ENCODE results near the gene ZMYND8.

DNA sequence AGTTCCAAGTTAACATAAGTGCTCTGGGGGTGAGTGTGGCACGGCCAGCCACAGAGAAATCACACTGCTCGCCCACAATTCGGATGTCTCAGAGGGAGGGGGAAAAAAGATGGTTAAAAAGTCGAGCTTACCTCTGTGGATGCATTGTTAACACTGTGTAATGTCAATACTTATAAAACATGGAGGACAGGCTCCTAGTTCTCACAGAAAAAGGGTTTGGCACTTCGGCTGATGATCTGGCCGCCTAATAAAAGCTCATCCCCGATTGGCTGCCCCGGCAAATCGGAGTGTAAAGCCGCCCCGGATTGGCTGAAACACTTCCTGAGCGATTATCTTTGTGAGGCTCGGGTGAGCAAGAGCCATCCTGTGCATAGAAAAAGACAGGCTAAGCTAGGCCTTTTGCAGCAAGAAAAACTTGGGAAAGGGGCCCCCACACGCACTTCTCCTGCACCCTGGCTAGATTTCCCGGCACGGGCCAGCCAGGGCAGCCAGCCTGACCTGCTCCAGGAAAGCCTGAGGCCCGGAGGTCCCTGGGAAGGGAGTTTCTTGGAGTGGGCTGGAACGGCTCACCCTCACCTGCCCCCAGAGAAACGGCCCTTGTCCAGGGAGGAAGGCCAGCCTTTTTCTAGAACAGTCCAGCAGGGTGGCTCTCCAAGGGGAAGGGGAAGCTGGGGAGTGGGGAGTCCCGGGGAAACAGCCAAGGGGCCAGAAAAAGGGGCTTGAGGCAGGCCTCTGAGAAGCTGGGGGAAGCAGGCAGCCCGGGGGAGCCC, at the start of gene ZMYND8:
- TF ChIP-seq, protein P1, sequence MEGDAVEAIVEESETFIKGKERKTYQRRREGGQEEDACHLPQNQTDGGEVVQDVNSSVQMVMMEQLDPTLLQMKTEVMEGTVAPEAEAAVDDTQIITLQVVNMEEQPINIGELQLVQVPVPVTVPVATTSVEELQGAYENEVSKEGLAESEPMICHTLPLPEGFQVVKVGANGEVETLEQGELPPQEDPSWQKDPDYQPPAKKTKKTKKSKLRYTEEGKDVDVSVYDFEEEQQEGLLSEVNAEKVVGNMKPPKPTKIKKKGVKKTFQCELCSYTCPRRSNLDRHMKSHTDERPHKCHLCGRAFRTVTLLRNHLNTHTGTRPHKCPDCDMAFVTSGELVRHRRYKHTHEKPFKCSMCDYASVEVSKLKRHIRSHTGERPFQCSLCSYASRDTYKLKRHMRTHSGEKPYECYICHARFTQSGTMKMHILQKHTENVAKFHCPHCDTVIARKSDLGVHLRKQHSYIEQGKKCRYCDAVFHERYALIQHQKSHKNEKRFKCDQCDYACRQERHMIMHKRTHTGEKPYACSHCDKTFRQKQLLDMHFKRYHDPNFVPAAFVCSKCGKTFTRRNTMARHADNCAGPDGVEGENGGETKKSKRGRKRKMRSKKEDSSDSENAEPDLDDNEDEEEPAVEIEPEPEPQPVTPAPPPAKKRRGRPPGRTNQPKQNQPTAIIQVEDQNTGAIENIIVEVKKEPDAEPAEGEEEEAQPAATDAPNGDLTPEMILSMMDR (IDR thresholded peaks at IDR 0.05) = no peak
- TF ChIP-seq POLR2A (IDR thresholded peaks at IDR 0.05) = peak in 1 of 2 donors; percentile 63

All from heart left ventricle (tissue), 13 donors.